ENCODE measurements around the gene PRKN.

Gene PRKN

DNA sequence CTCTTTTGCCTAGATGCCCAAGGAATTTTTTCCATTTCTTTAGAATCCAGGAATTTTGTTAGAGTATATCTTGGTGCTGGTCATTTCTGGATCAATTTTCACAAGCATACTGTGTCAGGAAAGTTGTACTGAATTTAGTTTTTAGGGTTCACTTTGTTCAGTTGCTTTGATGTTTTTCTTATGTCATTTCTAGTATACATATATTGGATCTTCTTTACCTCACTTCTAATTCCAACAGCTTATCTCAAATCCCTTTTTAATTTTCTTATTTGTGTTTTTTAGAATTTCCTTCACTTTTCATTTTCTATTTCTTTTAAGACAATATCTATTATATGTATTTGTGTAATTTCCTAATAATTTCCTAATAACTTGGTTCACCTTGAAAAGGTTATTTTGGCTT lies 1172.7 kb downstream of the PRKN start:
- no peak for DNase-seq

DNA sequence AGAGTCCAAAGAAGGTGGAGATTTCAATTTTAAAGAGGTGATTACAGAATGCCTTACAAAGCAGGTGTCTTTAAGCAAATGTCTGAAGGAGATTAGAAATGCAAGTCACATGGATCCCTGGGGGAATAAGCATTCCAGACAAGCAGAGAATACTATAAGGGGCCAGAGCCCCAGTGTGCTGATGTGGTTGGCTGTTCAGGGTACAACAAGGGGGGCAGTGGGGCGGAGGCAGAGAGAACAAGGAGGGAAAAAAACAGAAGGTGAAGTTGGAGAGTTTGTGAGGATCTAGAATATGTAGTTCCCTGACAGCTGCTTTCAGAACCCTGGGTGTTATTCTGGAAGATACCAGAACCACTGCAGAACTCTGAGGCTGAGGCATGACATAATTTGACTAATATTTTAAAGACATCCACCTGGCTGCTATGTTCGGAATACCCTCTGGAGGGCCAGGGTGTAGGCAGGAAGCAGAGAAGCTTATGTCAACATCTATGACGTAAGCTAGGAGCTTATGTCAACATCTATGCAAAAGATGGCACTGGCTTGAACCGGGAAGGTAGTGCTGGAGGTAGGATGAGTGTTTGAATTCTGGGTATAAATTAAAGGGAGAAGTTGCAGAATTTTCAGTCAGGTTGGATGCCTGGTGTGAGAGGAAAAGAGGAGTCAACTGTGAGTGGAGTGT lies 1177.5 kb downstream of the PRKN start:
- DNase-seq = peak; percentile 11

DNA sequence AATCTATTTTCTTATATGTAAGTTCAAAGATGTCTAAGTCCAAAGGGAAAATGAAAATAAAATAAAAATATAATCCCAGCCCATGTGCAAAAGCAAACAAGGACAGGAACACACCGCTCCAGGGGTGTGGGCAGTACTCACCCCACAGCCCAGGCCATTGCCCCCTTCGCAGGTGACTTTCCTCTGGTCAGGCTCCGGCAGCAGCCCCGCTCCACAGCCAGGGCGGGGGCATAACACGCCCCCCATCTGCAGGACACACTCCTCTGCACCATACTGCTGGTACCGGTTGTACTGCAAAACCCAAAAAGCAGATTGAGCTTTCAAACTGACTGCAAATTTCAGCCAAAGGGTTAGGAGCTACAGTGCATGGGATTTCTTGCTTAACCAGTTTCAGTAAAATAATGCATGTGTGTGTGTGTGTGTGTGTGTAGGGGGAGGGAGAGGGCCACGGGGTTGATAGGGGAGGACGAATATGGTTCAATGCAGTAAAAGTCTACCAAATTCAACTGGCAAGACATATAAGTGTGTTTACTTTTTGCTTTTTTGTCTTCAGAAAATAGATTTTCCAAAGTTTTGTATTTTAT lies 1178.8 kb downstream of the PRKN start:
- no peak for DNase-seq

DNA sequence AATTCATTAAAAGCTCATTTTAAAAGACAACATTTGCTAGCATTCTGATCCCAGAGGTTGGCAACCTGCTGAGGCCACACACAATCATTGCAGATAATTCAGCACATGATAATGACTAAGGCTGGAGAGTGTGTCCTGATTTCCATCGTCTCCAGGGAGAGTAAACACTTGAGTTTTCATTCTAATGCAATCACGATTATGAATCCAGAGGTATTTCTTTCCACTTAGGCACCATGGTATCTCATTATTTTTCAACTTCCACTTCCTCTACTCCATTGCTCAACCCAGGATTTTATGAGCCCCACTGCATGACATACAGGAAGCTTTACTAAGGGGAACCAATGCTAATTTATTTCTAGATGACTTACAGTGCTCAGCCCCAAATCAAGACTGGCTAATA lies 1179.9 kb downstream of the PRKN start:
- no peak for DNase-seq

DNA sequence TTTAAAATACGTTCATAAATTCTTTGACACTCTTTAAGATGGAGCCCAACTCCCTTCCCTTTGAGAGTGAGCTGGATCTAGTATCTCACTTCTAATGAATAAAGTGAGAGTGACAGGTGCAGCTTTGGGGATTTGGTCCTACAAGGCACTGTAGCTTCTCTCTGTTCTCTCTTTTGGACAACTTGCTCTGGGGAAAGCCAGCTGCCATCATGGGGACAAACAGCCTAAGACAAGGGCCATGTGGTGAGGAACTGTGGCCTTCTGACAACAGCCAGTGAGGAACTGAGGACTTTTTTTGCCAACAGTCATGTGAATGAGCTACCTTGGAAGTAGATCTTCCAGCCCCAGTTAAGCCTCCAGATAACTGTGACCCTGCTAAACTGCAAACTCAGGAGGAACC lies 1180.9 kb downstream of the PRKN start:
- no peak for DNase-seq

DNA sequence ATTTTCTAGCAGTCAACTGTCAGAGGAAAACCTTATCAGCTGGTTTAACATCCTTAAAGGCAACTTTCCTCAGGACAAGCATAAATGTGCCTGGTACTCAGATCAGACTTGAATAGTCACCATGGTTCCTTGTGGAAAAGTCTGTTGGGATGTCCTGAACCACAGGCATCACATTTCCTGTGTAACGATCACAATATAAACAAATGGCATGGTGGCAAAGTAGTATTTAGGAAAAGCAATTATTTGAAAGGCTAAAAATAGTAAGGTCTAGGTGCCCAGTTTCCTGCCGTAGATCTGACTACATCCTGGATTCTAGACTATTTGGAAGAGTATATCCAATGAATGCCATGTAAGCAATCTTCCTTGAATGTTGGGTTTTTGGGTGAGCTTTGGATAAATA lies 1181.8 kb downstream of the PRKN start:
- no peak for DNase-seq

DNA sequence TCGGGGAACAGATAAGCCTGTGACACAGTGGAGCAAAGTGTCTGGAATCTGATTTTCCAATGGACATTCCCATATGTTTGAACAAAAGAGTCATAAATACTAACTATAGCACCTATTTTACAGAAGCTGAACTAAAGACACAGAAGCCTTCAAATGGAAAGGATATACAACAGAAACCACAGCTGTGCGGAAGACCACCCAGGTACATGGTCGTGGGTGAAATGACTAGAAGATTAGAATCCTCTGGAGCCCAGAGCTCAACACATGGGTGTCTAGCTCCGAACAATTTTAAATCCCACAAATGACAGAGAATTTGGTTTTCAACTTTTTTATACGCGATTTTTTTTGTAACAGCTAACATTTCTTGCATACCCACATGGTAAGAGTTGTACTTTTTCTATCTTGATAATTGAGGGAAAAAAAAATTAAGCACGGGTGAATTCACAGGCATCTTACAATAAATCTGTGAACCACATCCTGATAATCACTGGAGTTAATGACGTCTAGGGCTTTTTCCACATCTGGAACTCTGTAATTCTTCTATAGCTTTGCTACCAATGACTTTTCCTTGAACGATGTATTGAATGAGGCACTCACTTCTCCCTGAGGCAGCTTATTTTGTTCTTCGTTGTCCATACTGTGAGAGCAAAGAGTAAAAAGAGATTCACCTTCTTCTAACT lies 1182.6 kb downstream of the PRKN start:
- no peak for DNase-seq

DNA sequence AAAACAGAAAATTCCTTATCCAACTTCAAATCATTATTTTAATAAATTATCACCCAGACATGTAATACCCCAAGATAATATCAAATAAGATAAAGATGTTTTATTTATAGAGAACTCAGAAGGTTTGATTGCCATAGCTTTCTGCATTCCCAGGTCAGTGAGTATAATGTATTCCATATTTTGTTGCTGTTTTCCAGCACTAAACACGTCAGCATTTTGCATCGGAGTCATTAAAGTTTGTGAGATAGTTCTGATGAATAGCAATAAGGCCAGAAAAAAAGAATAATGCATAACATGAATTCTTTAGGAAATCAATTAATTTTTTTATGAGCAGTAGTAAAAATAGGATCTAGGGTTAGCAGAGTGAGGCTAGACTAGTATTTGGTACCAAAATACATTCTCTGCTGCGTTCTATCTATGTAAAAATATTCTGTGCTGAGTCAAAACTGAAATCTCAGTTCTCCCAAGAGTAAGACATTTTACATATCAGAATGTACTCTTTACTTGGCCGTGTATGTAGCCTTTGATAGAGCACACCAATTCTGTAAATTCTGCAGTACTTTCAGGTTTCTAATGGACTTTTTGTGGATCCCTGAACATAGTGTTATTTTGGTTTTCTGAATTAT lies 1183.8 kb downstream of the PRKN start:
- no peak for DNase-seq

DNA sequence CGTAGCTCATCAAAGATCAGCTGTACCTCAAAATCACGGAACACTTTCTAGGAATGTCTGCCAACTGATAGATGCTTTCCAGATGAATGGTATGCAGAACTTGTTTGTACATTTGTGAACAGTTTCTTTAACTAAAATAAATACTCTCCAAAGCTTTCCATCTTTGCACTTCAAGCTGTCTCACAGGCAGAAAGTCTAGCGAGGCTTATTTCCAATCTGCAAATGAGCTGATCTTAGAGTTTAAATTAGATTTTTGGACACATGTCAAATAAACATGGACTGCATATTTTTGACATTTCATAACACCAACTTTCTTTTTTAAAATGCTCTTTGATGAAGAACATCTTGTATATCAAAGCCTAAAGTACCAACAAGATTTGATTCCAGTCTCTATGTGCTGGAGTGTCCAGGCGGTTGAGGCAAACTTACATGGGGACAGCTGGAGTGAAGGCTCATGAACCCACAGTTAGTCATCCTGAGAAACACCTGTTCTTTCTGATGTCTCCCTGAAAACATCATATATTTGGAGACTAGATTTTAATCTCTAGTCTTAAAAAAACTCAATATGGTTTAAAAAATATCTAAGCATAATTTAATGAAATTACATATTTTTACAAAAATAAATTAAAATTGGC lies 1185.1 kb downstream of the PRKN start:
- no peak for DNase-seq

DNA sequence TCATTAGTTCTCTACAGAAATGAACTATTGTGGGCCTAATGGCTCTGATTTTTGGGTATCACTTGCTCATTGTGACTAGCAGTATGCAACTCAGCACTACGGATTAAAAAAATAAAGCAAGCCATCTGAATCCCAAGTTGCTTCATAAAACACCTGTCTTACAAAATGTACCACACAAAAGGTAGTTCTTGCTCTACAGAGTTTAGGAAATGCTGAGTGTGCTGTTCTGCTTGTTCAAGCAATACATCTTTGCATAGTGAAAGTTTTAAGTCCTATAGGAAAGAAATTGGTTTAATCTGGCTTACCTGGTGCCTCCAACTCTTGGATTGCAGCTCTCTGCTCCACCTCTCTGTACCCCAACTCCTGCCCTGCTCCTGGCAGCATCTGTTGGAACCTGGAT lies 1187.0 kb downstream of the PRKN start:
- DNase-seq = no peak

DNA sequence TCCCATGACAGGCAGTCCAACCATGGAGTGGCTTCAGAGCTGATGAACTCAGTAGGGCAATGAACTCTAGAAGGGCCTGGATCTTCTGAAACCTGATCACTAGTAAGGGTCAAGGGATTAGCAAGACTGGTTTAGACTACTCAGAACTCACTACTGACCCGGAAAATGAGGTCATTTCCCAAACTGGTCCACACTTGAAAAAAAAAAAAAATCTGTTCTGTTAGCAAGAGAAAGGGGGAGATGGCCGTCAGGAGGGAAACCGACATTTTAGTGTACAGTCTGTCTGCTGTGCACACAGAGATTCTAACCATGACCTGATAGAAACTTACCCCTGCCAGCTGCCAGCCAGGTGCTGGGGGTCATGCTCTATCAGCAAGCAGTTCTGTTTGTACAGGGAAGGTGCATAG lies 1191.3 kb downstream of the PRKN start:
- DNase-seq = no peak

DNA sequence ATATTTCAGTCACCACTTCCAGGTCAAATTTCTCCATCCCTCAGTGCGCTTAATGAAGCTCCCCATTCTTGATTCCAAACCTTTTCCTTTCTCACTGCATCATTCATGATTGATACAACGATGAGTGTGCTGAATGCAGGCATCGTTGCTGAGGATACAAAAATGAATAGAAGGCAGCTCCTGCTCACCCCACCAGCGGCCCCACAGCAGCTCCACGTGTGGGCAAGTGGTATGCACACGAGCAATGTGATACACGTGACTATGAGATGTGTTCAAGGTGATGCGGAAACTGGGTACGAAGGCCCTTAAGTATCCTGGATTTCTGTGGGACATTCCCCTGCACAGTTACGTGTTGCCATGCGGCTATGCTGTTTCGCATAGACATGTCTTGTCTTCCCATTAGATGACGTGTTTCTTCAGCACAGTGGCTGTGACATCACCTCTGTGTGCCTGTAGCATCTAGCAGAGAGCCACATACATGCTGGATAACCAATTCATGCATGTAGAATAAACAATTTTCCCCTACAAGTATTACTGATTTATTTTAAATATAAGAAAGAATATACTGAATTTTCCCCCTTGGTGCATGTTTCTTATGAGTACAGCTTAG lies 1193.2 kb downstream of the PRKN start:
- DNase-seq = no peak

DNA sequence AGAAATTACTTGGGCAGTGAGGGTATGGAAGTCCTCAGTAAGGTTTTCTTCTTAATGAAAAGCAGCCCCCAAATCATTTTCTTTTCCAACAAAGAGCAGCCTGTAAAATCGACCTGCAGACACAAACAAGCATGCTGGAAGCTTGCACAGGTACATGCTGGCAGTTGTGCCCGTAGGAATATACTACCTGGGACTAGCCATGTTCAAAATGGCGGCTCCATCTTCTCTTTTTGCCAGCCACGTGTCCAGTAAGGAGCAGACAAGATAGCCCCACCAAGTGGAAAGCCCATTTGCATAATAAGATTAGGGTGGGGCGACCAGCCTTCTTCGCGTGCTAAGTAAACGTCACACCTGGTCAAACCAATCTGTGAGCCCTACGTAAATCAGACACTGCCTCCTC lies 1194.3 kb downstream of the PRKN start:
- DNase-seq = no peak

DNA sequence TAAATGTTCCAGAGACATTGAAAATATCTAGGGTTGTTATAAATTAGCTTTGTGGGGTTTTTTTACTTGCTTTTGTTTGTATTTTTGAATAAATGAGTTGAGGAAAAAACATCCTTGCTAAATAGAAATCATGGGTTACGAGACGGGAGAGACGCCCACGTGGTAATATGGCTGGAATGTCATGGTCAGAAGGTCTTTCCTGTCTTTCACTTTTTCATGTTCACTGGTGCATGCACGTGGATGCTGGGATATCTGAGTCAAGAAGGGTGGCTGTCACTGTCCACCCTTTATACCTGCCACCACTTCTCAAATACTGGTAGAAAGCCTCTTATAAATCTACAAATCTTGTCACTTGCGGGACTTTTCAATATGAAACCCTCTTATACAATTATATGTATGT lies 1195.0 kb downstream of the PRKN start:
- DNase-seq = no peak

DNA sequence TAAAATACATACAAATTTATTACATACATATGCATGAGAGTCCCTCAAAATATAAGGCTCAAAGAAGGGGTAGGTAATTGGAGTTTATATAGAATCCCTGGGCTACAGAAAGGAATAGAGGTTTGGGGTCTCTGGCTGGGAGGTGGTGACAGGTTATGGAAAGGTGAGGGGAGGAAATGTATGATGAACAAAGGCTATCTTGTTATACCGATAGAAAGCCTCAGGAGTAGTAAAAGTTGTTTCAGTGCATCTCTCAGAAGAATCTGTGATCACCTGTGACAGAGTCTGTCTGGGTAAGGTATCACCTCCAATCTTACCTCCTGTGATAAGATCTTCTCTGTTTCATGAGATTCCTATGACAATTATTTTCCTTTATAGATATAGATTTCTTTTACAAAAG lies 1200.8 kb downstream of the PRKN start:
- no peak for DNase-seq

DNA sequence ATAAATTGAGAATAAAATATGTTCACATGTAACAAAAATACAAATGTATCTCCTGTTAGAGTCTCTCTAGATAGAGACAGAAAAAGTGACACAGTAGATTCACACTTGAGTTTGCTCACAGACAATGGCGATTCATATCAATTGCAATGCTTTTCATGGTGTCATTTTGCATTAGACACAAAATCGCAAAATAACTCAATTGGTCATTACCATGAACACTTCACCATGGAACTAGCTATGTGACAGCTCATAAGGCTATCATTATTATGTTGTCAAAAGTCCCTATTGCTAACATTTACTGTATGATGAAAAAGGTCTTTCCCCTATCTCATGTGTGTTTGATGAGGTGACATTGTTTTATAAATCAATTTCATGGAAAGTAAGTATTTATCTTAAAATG lies 1204.2 kb downstream of the PRKN start:
- no peak for DNase-seq

DNA sequence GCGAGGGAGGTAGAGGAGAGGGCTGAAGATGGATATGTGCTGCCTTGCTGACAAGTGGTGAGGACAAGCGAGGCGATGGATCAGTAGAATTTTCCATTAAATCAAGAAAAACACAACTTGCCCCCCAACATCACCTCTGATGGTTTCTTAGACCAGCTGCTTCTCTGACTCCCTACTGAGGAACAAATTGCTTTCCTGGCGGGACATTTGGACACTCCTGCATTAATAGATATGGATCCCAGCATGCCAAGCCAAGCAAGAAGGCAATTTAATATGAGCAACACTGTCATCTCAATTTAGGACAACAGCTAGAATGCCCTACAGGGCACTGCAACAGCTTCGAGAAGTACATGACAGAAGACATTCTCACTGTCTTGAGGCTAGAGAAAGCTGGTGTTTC lies 1205.3 kb downstream of the PRKN start:
- no peak for DNase-seq

DNA sequence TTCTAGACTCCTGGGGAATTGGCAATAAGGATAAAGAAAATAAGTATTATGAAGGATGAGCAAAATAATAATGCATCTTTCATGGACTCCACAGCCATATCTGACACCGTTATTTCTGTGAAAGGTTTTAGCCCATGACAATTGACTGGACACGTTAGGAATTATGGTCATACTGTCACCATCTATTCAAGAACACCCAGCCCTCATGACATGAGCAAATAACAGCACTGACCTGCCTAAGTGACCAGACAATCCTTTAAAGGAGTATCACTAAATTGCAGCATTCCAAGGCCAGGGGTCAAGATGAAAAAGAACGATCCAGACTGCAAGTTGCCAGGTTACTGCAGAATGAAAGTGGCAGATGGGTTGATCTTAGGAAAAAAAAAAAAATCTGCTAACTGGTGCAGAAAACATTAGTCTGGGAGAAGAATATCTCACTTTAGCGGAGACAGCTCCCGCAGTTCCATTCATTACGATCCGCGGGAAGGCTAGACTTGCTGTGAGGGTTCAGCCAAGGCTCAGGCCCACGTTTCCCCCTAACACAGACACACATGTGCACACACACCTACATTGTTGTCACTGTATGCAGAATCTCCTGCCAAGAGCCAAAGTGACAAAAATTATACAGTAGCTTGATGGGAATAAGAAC lies 1216.0 kb downstream of the PRKN start:
- no peak for DNase-seq

DNA sequence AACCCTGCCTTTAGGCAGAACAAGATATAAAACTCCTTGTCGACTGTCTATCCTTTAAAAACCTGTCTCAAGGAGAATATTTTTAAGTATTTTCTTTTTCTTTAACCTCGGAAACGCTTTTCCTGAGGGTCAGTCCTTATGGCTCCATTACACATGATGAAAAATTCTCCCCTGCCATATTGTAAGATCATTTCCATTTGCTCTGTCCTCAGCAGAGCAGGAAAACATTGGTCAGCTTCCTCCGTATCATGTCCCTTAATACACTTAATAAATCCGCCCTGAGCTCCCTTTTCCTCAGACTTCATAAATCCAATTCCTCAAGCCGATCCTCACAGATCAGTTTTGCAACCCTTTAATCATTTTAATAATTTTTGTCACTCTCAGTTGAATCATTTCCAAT lies 1219.2 kb downstream of the PRKN start:
- DNase-seq = no peak

DNA sequence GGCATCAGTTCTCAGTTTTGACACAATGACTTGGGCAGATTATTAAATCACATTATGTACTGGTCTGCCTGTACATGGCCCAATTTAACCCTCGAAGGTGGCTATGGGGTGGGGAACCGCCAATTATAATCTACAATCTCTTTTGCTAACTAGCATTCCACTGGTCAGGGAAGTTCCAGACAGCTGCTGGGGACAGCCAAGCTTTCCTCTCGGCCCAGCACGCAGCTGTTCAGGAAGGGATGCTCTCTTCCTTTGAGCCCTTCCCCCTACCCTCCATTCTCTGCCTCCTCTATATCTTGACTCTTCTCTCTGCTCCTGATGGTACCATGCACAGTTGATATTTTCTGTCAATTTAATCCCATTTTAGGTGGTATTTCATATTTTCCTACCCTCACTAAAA lies 1220.2 kb downstream of the PRKN start:
- no peak for DNase-seq

DNA sequence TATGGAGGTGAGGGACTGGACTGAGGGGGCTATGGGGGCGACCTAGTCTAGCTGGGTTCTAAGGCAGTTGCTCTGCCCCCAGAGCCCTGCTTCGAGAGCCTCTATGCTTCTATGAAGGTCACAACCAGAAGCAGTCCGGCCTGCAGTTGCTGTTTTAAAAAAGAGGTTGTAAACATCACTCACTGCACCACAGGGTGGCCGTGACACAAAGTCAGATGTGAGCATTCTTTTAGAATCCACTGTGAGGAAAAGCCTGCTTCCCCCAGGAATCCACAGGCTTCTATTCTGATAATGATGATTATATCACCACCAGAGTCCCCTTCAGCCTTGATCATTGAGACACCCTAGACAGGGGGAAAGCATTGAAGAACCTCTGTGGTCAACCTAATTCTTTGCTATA lies 1224.0 kb downstream of the PRKN start:
- DNase-seq = no peak

DNA sequence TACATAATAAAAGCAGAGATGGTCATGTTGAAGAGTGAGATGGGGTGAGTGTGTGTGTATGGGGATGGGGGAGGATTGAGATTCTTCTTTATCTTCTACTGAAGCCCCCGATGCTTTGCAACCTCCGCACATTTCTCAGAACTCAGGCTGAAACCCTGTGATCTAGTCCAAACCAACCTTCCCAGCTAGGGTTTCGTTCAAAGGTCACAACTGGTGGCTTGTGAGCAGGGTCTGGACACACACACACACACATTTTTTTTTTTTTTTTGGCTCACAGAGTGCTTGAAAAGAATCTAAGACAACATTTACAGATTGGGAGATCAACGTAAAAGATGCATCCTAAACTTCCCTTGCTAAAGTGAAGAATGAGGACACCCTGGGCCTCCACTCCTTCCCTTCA lies 1228.7 kb downstream of the PRKN start:
- no peak for DNase-seq

DNA sequence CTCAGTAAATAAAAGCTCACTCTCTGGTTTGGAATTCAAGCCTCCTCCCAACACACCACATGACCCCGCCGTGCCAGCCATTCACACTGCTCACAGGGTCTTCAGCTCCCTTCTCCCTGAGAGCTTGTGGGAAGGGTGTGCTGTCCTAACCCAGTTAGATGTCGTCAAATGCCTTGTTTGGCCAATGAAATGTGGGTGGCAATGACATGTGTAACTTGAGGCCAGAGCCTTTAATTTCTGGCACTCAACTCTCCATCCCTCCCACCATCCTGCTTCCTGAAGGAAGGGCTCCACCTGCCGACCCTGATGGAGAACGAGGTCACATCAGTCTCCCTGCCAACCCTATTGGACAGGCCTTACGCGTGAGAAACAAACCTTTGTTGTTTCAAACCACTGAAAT lies 1229.2 kb downstream of the PRKN start:
- DNase-seq = no peak
